Activated CD8-positive, alpha-beta memory T cell treated with anti-CD3 and anti-CD28 coated beads for 1 hour (primary cell): ENCODE measurements around the gene CCDC85C.
A peak's percentile ranks its signal among the peaks of the same experiment; 100 is the strongest.
"Not testable (repeated sequence)": the region's sequence is repeated elsewhere in the genome, so short reads cannot be mapped to it uniquely, and the experiment has no call there.

ENCODE experiments used
- DNase-seq, 2 donors: peaks; one replicate each; pipeline ENCODE4 v3.0.0-alpha.2; 2020; ENCODE audit warnings: low read depth in 1 of 2; ENCODE audit errors: extremely low read depth in 1 of 2

The CCDC85C gene

GRCh38 chr14:99603471-99604277 lies at the start of gene CCDC85C:
Gene CCDC85C, minus strand, starts transcription at chr14:99604207. Its CDS starts 248 bp downstream, at chr14:99603959.
- peak; percentile 13 to 29 for DNase-seq

- no peak for DNase-seq
These were observed 48.1 kb upstream of the CCDC85C start for GRCh38 chr14:99651953-99652746.

- no peak for DNase-seq
These were observed 46.2 kb upstream of the CCDC85C start for GRCh38 chr14:99650189-99650588.

GRCh38 chr14:99649643-99650042 lies 45.6 kb upstream of the CCDC85C start:
- DNase-seq: no peak

GRCh38 chr14:99649219-99649618 lies 45.2 kb upstream of the CCDC85C start:
- DNase-seq: no peak

GRCh38 chr14:99648027-99648784 lies 44.2 kb upstream of the CCDC85C start:
- DNase-seq: no peak

GRCh38 chr14:99647411-99647810 lies 43.4 kb upstream of the CCDC85C start:
- no peak for DNase-seq

- DNase-seq: no peak
These were observed 41.8 kb upstream of the CCDC85C start for GRCh38 chr14:99645545-99646505.

GRCh38 chr14:99644723-99645544 lies 40.9 kb upstream of the CCDC85C start, which contains the start of gene HHIPL1:
Gene HHIPL1, plus strand, starts transcription at chr14:99645129. Its CDS starts 79 bp downstream, at chr14:99645208.
- DNase-seq: no peak

GRCh38 chr14:99644035-99644587 lies 40.1 kb upstream of the CCDC85C start:
- DNase-seq: no peak

- no peak for DNase-seq
These were observed 39.3 kb upstream of the CCDC85C start for GRCh38 chr14:99643343-99643742.

GRCh38 chr14:99642771-99643170 lies 38.8 kb upstream of the CCDC85C start:
- DNase-seq: not testable (repeated sequence)

GRCh38 chr14:99637624-99638023 lies 33.6 kb upstream of the CCDC85C start:
- DNase-seq: no peak

- no peak for DNase-seq
These were observed 32.5 kb upstream of the CCDC85C start for GRCh38 chr14:99636487-99636886.

GRCh38 chr14:99635116-99635515 lies 31.1 kb upstream of the CCDC85C start:
- DNase-seq: no peak

- DNase-seq: no peak
These were observed 30.4 kb upstream of the CCDC85C start for GRCh38 chr14:99634443-99634842.

GRCh38 chr14:99633918-99634317 lies 29.9 kb upstream of the CCDC85C start:
- DNase-seq: no peak

GRCh38 chr14:99633141-99633540 lies 29.1 kb upstream of the CCDC85C start:
- no peak for DNase-seq
